Neuron (in vitro differentiated cells): ENCODE results near the gene GSTO1.
A peak's percentile ranks its signal among the peaks of the same experiment; 100 is the strongest.
"Not testable (repeated sequence)": the region's sequence is repeated elsewhere in the genome, so short reads cannot be mapped to it uniquely, and the experiment has no call there.

Source experiments
- H2AFZ ChIP-seq: one replicate; pipeline ENCODE4 v1.6.1; 2013; ENCODE audit warnings: low read depth, mild to moderate bottlenecking, inconsistent platforms, low read length, moderate library complexity
- H3K27me3 ChIP-seq: one replicate; pipeline ENCODE4 v1.6.1; 2013; ENCODE audit warnings: low read length; ENCODE audit not compliant: insufficient read depth
- H3K36me3 ChIP-seq: one replicate; pipeline ENCODE4 v1.6.1; 2013; ENCODE audit warnings: low read length; ENCODE audit not compliant: insufficient read depth
- H3K4me1 ChIP-seq: one replicate; pipeline ENCODE4 v1.6.1; 2013; ENCODE audit warnings: low read length; ENCODE audit not compliant: insufficient read depth
- H3K4me3 ChIP-seq: 2 replicates; pipeline ENCODE4 v1.5.1; 2013; ENCODE audit warnings: mild to moderate bottlenecking, low read length, moderate library complexity
- H3K9me3 ChIP-seq: one replicate; pipeline ENCODE4 v1.6.1; 2013; ENCODE audit warnings: low read length

GSTO1 gene

GRCh38 chr10:104240078-104240477, 14.6 kb upstream of the GSTO1 start:
- Histone ChIP-seq H2AFZ (no peak overlapping the region), H3K27me3 (peaks cover 14% of the 10 kb centered on the region), H3K36me3 (no peaks in the 10 kb centered on the region), H3K4me1 (no peaks in the 10 kb centered on the region), H3K4me3 (no peak overlapping the region), H3K9me3 (no peaks in the 10 kb centered on the region)

- Histone ChIP-seq H2AFZ (no peak overlapping the region), H3K4me3 (no peak overlapping the region), H3K36me3 (no peaks in the 10 kb centered on the region), H3K27me3 (peaks cover 14% of the 10 kb centered on the region), H3K9me3 (no peaks in the 10 kb centered on the region), H3K4me1 (no peaks in the 10 kb centered on the region)
Observed at GRCh38 chr10:104242545-104242944, 12.1 kb upstream of the GSTO1 start.

- H2AFZ ChIP-seq, H3K4me3 ChIP-seq, H3K4me1 ChIP-seq, H3K36me3 ChIP-seq, H3K9me3 ChIP-seq: not testable (repeated sequence)
- peaks cover 14% of the 10 kb centered on the region for H3K27me3 ChIP-seq
Observed at GRCh38 chr10:104243009-104243408, 11.7 kb upstream of the GSTO1 start.

- no peak overlapping the region for H3K4me3 ChIP-seq
- no peaks in the 10 kb centered on the region for H3K36me3 ChIP-seq
- H3K9me3 ChIP-seq: no peaks in the 10 kb centered on the region
- no peaks in the 10 kb centered on the region for H3K4me1 ChIP-seq
- peaks cover 14% of the 10 kb centered on the region for H3K27me3 ChIP-seq
- no peak overlapping the region for H2AFZ ChIP-seq
Observed at GRCh38 chr10:104243512-104243911, 11.2 kb upstream of the GSTO1 start.

- H2AFZ ChIP-seq: no peak overlapping the region
- H3K4me1 ChIP-seq: no peaks in the 10 kb centered on the region
- H3K9me3 ChIP-seq: no peaks in the 10 kb centered on the region
- H3K27me3 ChIP-seq: peaks cover 7% of the 10 kb centered on the region
- no peak overlapping the region for H3K4me3 ChIP-seq
- H3K36me3 ChIP-seq: no peaks in the 10 kb centered on the region
Observed at GRCh38 chr10:104245066-104245632, 9.5 kb upstream of the GSTO1 start.

GRCh38 chr10:104246976-104247375, 7.7 kb upstream of the GSTO1 start:
- Histone ChIP-seq H3K4me3 (no peak overlapping the region), H3K27me3 (peaks cover 4% of the 10 kb centered on the region), H3K4me1 (no peaks in the 10 kb centered on the region), H3K9me3 (no peaks in the 10 kb centered on the region), H3K36me3 (no peaks in the 10 kb centered on the region), H2AFZ (no peak overlapping the region)

GRCh38 chr10:104247513-104248146, 7.1 kb upstream of the GSTO1 start:
- no peaks in the 10 kb centered on the region for H3K4me1 ChIP-seq
- H3K4me3 ChIP-seq: no peak overlapping the region
- no peaks in the 10 kb centered on the region for H3K9me3 ChIP-seq
- no peaks in the 10 kb centered on the region for H3K36me3 ChIP-seq
- H2AFZ ChIP-seq: no peak overlapping the region
- H3K27me3 ChIP-seq: peaks cover 4% of the 10 kb centered on the region

GRCh38 chr10:104248931-104249330, 5.8 kb upstream of the GSTO1 start:
- H3K4me1 ChIP-seq, H2AFZ ChIP-seq, H3K27me3 ChIP-seq, H3K9me3 ChIP-seq, H3K4me3 ChIP-seq, H3K36me3 ChIP-seq: not testable (repeated sequence)

- peaks cover 9% of the 10 kb centered on the region for H3K4me1 ChIP-seq
- no peaks in the 10 kb centered on the region for H3K36me3 ChIP-seq
- peaks cover 4% of the 10 kb centered on the region for H3K27me3 ChIP-seq
- no peak overlapping the region for H2AFZ ChIP-seq
- no peaks in the 10 kb centered on the region for H3K9me3 ChIP-seq
- H3K4me3 ChIP-seq: no peak overlapping the region
Observed at GRCh38 chr10:104250371-104250770, 4.3 kb upstream of the GSTO1 start.

GRCh38 chr10:104251443-104251842, 3.2 kb upstream of the GSTO1 start:
- H3K4me1 ChIP-seq: peaks cover 15% of the 10 kb centered on the region
- H3K27me3 ChIP-seq: peaks cover 4% of the 10 kb centered on the region

GRCh38 chr10:104252368-104252767, 2.3 kb upstream of the GSTO1 start:
- Histone ChIP-seq H3K4me1 (peaks cover 15% of the 10 kb centered on the region), H2AFZ (no peak overlapping the region)

More at GRCh38 chr10:104251443-104251842, 3.2 kb upstream of the GSTO1 start:
- Histone ChIP-seq H3K4me3 (no peak overlapping the region), H3K36me3 (no peaks in the 10 kb centered on the region), H2AFZ (no peak overlapping the region), H3K9me3 (no peaks in the 10 kb centered on the region)

GRCh38 chr10:104253106-104253505, 1.6 kb upstream of the GSTO1 start:
- Histone ChIP-seq H3K36me3 (peaks cover 4% of the 10 kb centered on the region), H3K4me1 (peaks cover 15% of the 10 kb centered on the region), H3K9me3 (no peaks in the 10 kb centered on the region), H2AFZ (no peak overlapping the region), H3K4me3 (no peak overlapping the region), H3K27me3 (peaks cover 4% of the 10 kb centered on the region)

More at GRCh38 chr10:104252368-104252767, 2.3 kb upstream of the GSTO1 start:
- no peaks in the 10 kb centered on the region for H3K9me3 ChIP-seq
- H3K4me3 ChIP-seq: no peak overlapping the region
- no peaks in the 10 kb centered on the region for H3K36me3 ChIP-seq
- peaks cover 4% of the 10 kb centered on the region for H3K27me3 ChIP-seq

- H3K27me3 ChIP-seq: peaks cover 4% of the 10 kb centered on the region
- H3K36me3 ChIP-seq: peaks cover 10% of the 10 kb centered on the region
- peak overlapping the region; percentile 77 for H3K4me3 ChIP-seq
- H2AFZ ChIP-seq: peak overlapping the region; percentile 83
- no peaks in the 10 kb centered on the region for H3K9me3 ChIP-seq
- peaks cover 15% of the 10 kb centered on the region for H3K4me1 ChIP-seq
Observed at GRCh38 chr10:104253606-104254410, 884 bp upstream of the GSTO1 start.
